Measurements from ENCODE around the gene ANO6. TPM values are rescaled to one million over a fixed set of nuclear protein-coding genes. Genes with fewer than 3 reads are reported as not detected.

Gene ANO6
- polyA plus RNA-seq, 1 donor (not counting 4 experiments of a cell fraction or from before 2014, with no cell fraction given): 64.3 TPM

- H3K4me2 ChIP-seq (ENCODE audit: control insufficient read depth, extremely low read depth, insufficient read depth, low read depth, low read length): no peak overlapping the region
- H3K27me3 ChIP-seq (ENCODE audit: control insufficient read depth, extremely low read depth, insufficient read depth, low read length): no peaks in the 10 kb centered on the region
- TF ChIP-seq, protein P1, sequence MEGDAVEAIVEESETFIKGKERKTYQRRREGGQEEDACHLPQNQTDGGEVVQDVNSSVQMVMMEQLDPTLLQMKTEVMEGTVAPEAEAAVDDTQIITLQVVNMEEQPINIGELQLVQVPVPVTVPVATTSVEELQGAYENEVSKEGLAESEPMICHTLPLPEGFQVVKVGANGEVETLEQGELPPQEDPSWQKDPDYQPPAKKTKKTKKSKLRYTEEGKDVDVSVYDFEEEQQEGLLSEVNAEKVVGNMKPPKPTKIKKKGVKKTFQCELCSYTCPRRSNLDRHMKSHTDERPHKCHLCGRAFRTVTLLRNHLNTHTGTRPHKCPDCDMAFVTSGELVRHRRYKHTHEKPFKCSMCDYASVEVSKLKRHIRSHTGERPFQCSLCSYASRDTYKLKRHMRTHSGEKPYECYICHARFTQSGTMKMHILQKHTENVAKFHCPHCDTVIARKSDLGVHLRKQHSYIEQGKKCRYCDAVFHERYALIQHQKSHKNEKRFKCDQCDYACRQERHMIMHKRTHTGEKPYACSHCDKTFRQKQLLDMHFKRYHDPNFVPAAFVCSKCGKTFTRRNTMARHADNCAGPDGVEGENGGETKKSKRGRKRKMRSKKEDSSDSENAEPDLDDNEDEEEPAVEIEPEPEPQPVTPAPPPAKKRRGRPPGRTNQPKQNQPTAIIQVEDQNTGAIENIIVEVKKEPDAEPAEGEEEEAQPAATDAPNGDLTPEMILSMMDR (optimal IDR thresholded peaks at IDR 0.05 in 1 of 3, IDR thresholded peaks at IDR 0.05 in 1 of 3, conservative IDR thresholded peaks at IDR 0.05 in 1 of 3; ENCODE audit: extremely low read depth in 1 of 3, insufficient read depth in 2 of 3, low read length in 3 of 3): no peak
- peaks cover 0 to 4% of the 10 kb centered on the region in 2 experiments for H3K36me3 ChIP-seq (ENCODE audit: control insufficient read depth in 2 of 2, extremely low read depth in 1 of 2, insufficient read depth in 2 of 2, low read length in 2 of 2)
- peaks cover 23% of the 10 kb centered on the region for H3K4me1 ChIP-seq (ENCODE audit: control insufficient read depth, extremely low read depth, insufficient read depth, low read length)
- H3K9me3 ChIP-seq (ENCODE audit: control insufficient read depth, low read depth, low read length): no peaks in the 10 kb centered on the region
- H2AFZ ChIP-seq (ENCODE audit: control insufficient read depth, low read length): no peak overlapping the region
- no peak for DNase-seq (ENCODE audit: low read depth, low spot score)
- H3K9me1 ChIP-seq (ENCODE audit: control insufficient read depth, extremely low read depth, insufficient read depth, low read length): no peaks in the 10 kb centered on the region
- dilution Hi-C loops (cut with MboI; ENCODE audit: extremely low pct_ligation_motif_present, low sequenced_read_pairs): no loop called here
- H3K79me2 ChIP-seq (ENCODE audit: control insufficient read depth, insufficient read depth, low read length): peaks cover 11% of the 10 kb centered on the region
- H4K20me1 ChIP-seq (ENCODE audit: control insufficient read depth, extremely low read depth, insufficient read depth, low read length): peaks cover 2% of the 10 kb centered on the region
- no peak overlapping the region for H3K4me3 ChIP-seq (ENCODE audit: control insufficient read depth in 2 of 3, extremely low read depth in 1 of 3, insufficient read depth in 2 of 3, low read depth in 1 of 3, low read length in 3 of 3)
- no peak overlapping the region for H3K27ac ChIP-seq (ENCODE audit: control insufficient read depth, insufficient read depth, low read length)
- FAIRE-seq: no peak
- no peak overlapping the region for H3K9ac ChIP-seq (ENCODE audit: control insufficient read depth, extremely low read depth, insufficient read depth, low read length)
These were observed 123.1 kb downstream of the ANO6 start for GRCh38 chr12:45339035-45339434.

DNA sequence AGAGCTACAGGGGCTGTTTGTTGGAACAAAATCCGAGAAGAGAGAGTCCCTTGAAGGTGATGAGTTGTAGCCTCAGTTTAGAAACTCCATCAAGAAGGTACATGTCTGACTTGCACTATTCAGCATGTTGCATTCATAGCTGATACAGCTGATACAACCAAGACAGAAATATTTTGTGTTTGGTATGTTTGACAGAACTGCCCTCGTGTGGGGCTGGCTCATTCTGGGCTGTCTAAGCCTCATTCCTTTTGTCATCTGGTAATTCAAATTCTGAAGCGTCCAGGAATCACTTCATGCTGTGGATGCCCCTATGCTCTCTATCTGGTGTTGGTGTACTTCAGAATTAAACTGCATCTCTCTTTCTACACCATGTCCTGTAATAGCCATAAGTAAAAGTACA lies 126.3 kb downstream of the ANO6 start:
- dilution Hi-C loops (cut with MboI; ENCODE audit: extremely low pct_ligation_motif_present, low sequenced_read_pairs): no loop called here
- Histone ChIP-seq H3K9me3 (ENCODE audit: control insufficient read depth, low read depth, low read length) (no peaks in the 10 kb centered on the region), H3K9me1 (ENCODE audit: control insufficient read depth, extremely low read depth, insufficient read depth, low read length) (no peaks in the 10 kb centered on the region), H3K4me2 (ENCODE audit: control insufficient read depth, extremely low read depth, insufficient read depth, low read depth, low read length) (no peak overlapping the region), H3K27me3 (ENCODE audit: control insufficient read depth, extremely low read depth, insufficient read depth, low read length) (no peaks in the 10 kb centered on the region), H3K27ac (ENCODE audit: control insufficient read depth, insufficient read depth, low read length) (no peak overlapping the region), H4K20me1 (ENCODE audit: control insufficient read depth, extremely low read depth, insufficient read depth, low read length) (peaks cover under 1% of the 10 kb centered on the region), H3K36me3 (ENCODE audit: control insufficient read depth in 2 of 2, extremely low read depth in 1 of 2, insufficient read depth in 2 of 2, low read length in 2 of 2) (peaks cover 4 to 6% of the 10 kb centered on the region in 2 experiments), H3K4me1 (ENCODE audit: control insufficient read depth, extremely low read depth, insufficient read depth, low read length) (peaks cover 16% of the 10 kb centered on the region), H3K79me2 (ENCODE audit: control insufficient read depth, insufficient read depth, low read length) (peaks cover 12% of the 10 kb centered on the region), H3K4me3 (ENCODE audit: control insufficient read depth in 2 of 3, extremely low read depth in 1 of 3, insufficient read depth in 2 of 3, low read depth in 1 of 3, low read length in 3 of 3) (no peak overlapping the region), H3K9ac (ENCODE audit: control insufficient read depth, extremely low read depth, insufficient read depth, low read length) (no peak overlapping the region), H2AFZ (ENCODE audit: control insufficient read depth, low read length) (no peak overlapping the region)
- FAIRE-seq (peak; percentile 26), DNase-seq (ENCODE audit: low read depth, low spot score) (no peak)
- no peak for TF ChIP-seq EZH2 (IDR thresholded peaks at IDR 0.05; ENCODE audit: low read length)
- TF ChIP-seq, protein P1 (optimal IDR thresholded peaks at IDR 0.05 in 1 of 3, IDR thresholded peaks at IDR 0.05 in 1 of 3, conservative IDR thresholded peaks at IDR 0.05 in 1 of 3; ENCODE audit: extremely low read depth in 1 of 3, insufficient read depth in 2 of 3, low read length in 3 of 3): no peak

All from keratinocyte (primary cell).